ENCODE data around the gene PHF13. TPM values are rescaled to one million over a fixed set of nuclear protein-coding genes. Genes with fewer than 3 reads are reported as not detected.

PHF13 gene
- total and polyA plus RNA-seq, 9 of the 15 experiments (the other 6 are each of a cell fraction or from before 2014, with no cell fraction given), result 1.8 to 36.1 (median 11.7) TPM

DNA sequence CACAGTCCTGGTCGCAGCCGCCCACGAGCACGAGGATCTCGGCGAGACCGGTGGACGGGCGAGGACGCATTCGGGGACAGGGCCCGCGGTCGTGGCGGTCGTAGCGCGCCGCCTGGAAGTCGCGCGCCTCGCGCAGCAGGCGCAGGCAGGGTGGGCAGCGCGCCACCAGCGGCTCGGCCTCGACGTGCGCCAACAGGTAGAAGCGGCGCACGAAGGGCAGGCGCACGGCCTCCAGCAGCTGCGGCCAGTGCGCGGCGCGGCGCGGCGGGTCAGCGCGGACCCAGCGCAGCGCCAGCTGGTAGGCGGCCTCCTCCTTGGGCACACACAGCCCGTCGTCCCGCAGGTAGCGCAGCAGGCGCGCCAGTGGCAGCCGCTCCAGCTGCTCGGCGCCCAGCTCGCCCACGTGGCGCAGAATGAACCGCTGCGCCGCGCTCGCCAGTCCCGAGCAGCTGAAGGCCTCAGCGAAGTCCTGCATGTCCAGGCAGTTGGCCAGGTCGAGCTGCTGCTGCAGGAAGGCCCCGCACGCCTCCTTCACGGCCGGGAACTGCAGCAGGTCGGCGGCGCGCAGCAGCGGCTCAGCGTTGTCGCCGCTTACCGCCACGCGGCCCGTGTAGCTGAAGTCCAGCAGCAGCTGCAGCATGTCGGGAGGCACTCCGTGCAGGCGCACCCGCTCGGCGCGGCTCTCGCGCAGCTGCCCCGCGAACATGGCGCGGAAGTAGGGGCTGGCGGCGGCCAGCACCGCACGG lies 11.4 kb upstream of the PHF13 start (continued):
- TF ChIP-seq GTF2F1 (IDR thresholded peaks at IDR 0.05; ENCODE audit: low read depth, low read length) (0 out of 2 replicates have a peak, but pooled peaks have one; percentile 53), MCM3 (IDR thresholded peaks at IDR 0.05) (no peak), PCBP1 (IDR thresholded peaks at IDR 0.05; ENCODE audit: low read depth, low read length, poor library complexity, severe bottlenecking) (peak; percentile 11), ZNF175 (CRISPR knock-in tag; IDR thresholded peaks at IDR 0.05; ENCODE audit: low read depth) (no peak), ZNF165 (CRISPR knock-in tag; IDR thresholded peaks at IDR 0.05; ENCODE audit: borderline replicate concordance) (0 out of 2 replicates have a peak, but pooled peaks have one; percentile 46), SREBF2 (CRISPR knock-in tag; IDR thresholded peaks at IDR 0.05) (no peak), MEIS2 (IDR thresholded peaks at IDR 0.05; ENCODE audit: partially characterized antibody) (no peak), TRIM28 (IDR thresholded peaks at IDR 0.05) (no peak), MAZ (CRISPR knock-in tag; conservative IDR thresholded peaks at IDR 0.05 in 1 of 2, IDR thresholded peaks at IDR 0.05 in 1 of 2) (peak in 1 of 2 experiments; percentile 10; a peak in 2 of 4 replicates), RFX5 (IDR thresholded peaks at IDR 0.05; ENCODE audit: low read depth, low read length) (no peak), FOXK2 (conservative IDR thresholded peaks at IDR 0.05 in 1 of 2, IDR thresholded peaks at IDR 0.05 in 1 of 2; ENCODE audit: low read depth in 2 of 2) (no peak), ZNF644 (tag; IDR thresholded peaks at IDR 0.05; ENCODE audit: low read depth) (no peak), ZFPM2 (CRISPR knock-in tag; IDR thresholded peaks at IDR 0.05) (no peak), BCOR (IDR thresholded peaks at IDR 0.05) (no peak), LCOR (CRISPR knock-in tag; IDR thresholded peaks at IDR 0.05) (no peak; the same call in 1 of the 2 replicates), KHSRP (IDR thresholded peaks at IDR 0.05) (no peak), SMAD4 (CRISPR knock-in tag; conservative IDR thresholded peaks at IDR 0.05) (no peak; the same call in 1 of the 2 replicates)
- TF ChIP-seq, protein P1, sequence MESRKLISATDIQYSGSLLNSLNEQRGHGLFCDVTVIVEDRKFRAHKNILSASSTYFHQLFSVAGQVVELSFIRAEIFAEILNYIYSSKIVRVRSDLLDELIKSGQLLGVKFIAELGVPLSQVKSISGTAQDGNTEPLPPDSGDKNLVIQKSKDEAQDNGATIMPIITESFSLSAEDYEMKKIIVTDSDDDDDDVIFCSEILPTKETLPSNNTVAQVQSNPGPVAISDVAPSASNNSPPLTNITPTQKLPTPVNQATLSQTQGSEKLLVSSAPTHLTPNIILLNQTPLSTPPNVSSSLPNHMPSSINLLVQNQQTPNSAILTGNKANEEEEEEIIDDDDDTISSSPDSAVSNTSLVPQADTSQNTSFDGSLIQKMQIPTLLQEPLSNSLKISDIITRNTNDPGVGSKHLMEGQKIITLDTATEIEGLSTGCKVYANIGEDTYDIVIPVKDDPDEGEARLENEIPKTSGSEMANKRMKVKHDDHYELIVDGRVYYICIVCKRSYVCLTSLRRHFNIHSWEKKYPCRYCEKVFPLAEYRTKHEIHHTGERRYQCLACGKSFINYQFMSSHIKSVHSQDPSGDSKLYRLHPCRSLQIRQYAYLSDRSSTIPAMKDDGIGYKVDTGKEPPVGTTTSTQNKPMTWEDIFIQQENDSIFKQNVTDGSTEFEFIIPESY (CRISPR knock-in tag; IDR thresholded peaks at IDR 0.05), result 0 out of 2 replicates have a peak, but pooled peaks have one; percentile 25
- TF ChIP-seq, protein P2, sequence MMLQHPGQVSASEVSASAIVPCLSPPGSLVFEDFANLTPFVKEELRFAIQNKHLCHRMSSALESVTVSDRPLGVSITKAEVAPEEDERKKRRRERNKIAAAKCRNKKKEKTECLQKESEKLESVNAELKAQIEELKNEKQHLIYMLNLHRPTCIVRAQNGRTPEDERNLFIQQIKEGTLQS (IDR thresholded peaks at IDR 0.05), result no peak
- TF ChIP-seq, protein P2 (CRISPR knock-in tag; conservative IDR thresholded peaks at IDR 0.05), result no peak
- TF ChIP-seq, protein P3, sequence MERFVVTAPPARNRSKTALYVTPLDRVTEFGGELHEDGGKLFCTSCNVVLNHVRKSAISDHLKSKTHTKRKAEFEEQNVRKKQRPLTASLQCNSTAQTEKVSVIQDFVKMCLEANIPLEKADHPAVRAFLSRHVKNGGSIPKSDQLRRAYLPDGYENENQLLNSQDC (CRISPR knock-in tag; IDR thresholded peaks at IDR 0.05), result no peak
- TF ChIP-seq, protein P4, sequence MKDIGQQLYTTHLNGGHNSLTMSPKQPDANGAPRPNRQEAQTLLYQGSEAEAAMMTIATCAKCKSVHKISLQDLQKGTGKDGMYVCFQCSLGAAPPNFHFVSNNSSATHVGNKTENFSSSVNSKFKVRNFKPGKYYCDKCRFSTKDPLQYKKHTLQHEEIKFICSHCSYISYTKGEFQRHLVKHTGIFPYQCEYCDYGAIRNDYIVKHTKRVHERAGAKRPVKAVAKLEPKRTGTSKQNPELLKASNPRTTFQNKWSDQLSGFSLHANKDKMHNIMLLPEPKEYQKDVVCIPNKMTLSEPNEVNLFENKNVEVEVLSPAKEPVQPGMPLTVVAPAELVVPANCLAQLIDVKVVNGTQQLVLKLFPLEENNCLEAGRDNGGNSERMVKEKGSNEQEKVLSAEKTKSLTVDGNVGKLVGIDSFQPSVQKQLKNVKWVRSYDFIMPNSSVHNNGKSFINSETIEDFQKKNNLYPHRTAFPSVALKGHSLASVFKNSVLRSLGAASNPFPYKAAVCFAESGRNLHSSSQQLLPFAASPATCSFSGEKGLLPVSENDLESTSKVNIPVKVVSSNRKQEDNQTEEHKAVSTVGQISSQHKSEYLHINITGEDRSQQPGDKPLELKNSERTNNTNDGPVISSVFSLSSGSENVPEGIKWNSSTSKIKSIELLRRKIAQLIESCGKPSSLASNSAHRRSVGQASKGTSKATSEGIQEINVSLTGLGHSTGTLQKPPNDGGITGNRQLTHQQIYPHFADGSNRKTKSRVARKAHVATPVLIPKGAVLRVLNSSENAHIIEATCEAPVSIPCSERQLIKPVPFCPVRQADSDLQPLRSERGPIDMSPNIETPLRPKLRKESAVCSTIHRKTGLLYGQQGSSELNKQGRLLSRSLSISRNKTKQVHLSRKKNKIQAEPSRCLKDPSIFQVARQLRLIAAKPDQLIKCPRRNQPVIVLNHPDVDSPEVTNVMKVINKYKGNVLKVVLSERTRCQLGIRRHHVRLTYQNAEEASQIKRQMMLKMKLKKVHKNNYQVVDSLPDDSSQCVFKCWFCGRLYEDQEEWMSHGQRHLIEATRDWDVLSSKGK (CRISPR knock-in tag; IDR thresholded peaks at IDR 0.05), result no peak

All from K562 (cell line).